ENCODE measurements around the gene HOXD8.

Gene HOXD8

GRCh38 chr2:176103742-176104315, 25.7 kb upstream of the HOXD8 start:
- no peak for DNase-seq (ENCODE audit: low read depth)

- DNase-seq (ENCODE audit: low read depth): no peak
These were observed 25.0 kb upstream of the HOXD8 start for GRCh38 chr2:176104316-176105077.

GRCh38 chr2:176105078-176105729, 24.3 kb upstream of the HOXD8 start:
- DNase-seq (ENCODE audit: low read depth): no peak

GRCh38 chr2:176105730-176106580, 23.6 kb upstream of the HOXD8 start:
- no peak for DNase-seq (ENCODE audit: low read depth)

- DNase-seq (ENCODE audit: low read depth): no peak
These were observed 22.6 kb upstream of the HOXD8 start, which contains the start of gene HOXD11 for GRCh38 chr2:176106581-176107539. Gene HOXD11, plus strand, starts transcription at chr2:176107280. Its CDS starts 76 bp downstream, at chr2:176107356.

GRCh38 chr2:176107731-176108181, 21.7 kb upstream of the HOXD8 start:
- DNase-seq (ENCODE audit: low read depth): no peak

GRCh38 chr2:176109192-176109901, 20.2 kb upstream of the HOXD8 start:
- no peak for DNase-seq (ENCODE audit: low read depth)

GRCh38 chr2:176109946-176110345, 19.6 kb upstream of the HOXD8 start:
- no peak for DNase-seq (ENCODE audit: low read depth)

GRCh38 chr2:176110415-176111308, 18.8 kb upstream of the HOXD8 start:
- no peak for DNase-seq (ENCODE audit: low read depth)

GRCh38 chr2:176111309-176111663, 18.2 kb upstream of the HOXD8 start:
- no peak for DNase-seq (ENCODE audit: low read depth)

GRCh38 chr2:176111846-176112374, 17.6 kb upstream of the HOXD8 start:
- DNase-seq (ENCODE audit: low read depth): no peak

GRCh38 chr2:176112375-176113302, 16.9 kb upstream of the HOXD8 start:
- no peak for DNase-seq (ENCODE audit: low read depth)

GRCh38 chr2:176114120-176114929, 15.2 kb upstream of the HOXD8 start:
- no peak for DNase-seq (ENCODE audit: low read depth)

GRCh38 chr2:176114930-176115625, 14.4 kb upstream of the HOXD8 start:
- no peak for DNase-seq (ENCODE audit: low read depth)

- no peak for DNase-seq (ENCODE audit: low read depth)
These were observed 13.4 kb upstream of the HOXD8 start, which contains the start of gene HOXD10 for GRCh38 chr2:176115883-176116813. Gene HOXD10, plus strand, starts transcription at chr2:176116778. Its CDS starts 56 bp downstream, at chr2:176116834.
